Measurements from ENCODE around the gene ELL.
"Not testable (repeated sequence)": the region's sequence is repeated elsewhere in the genome, so short reads cannot be mapped to it uniquely, and the experiment has no call there.

GRCh38 chr19:18405754-18406153 lies 116.1 kb downstream of the ELL start:
- TF ChIP-seq CTCF (IDR thresholded peaks at IDR 0.05; ENCODE audit: low read depth, low read length, poor library complexity, severe bottlenecking); EZH2phosphoT487 (IDR thresholded peaks at IDR 0.05; ENCODE audit: borderline replicate concordance, low read length): not testable (repeated sequence)
